HEK293 (cell line): ENCODE measurements around the gene MSL3B.
"Not testable (repeated sequence)": the region's sequence is repeated elsewhere in the genome, so short reads cannot be mapped to it uniquely, and the experiment has no call there.

ENCODE experiments used
- CTCF ChIA-PET: fragments of 350-600 bp; formaldehyde crosslinking; extraction: SDS; loops from one replicate; lab custom pipeline; 2021; ENCODE audit warnings: antibody characterized with exemption; lab: Yijun Ruan, JAX
- POLR2A ChIA-PET: fragments of 300-600 bp; formaldehyde crosslinking; extraction: SDS; loops from one replicate; lab custom pipeline; 2020; ENCODE audit warnings: antibody characterized with exemption, inconsistent platforms; lab: Yijun Ruan, JAX
- H3K27ac ChIP-seq: fragments of 200-500 bp; sonication (Bioruptor generic); 2 replicates; pipeline ENCODE4 v1.5.1; 2014; ENCODE audit warnings: low read depth, low read length, control low read depth, inconsistent platforms; ENCODE audit errors: extremely low read depth
- H3K36me3 ChIP-seq, 2 experiments: fragments of 200-500 bp in 1 of 2; sonication (Bioruptor generic) in 1 of 2; 1 replicate in 1 of 2; 2 replicates in 1 of 2; pipeline ENCODE4 v1.5.1; 2014 to 2017; ENCODE audit warnings: inconsistent platforms in 2 of 2, low read length in 2 of 2; ENCODE audit not compliant: control insufficient read depth in 2 of 2, insufficient read depth in 1 of 2
- H3K4me1 ChIP-seq: fragments of 200-500 bp; sonication (Bioruptor generic); 2 replicates; pipeline ENCODE4 v1.5.1; 2014; ENCODE audit warnings: mild to moderate bottlenecking, low read length, inconsistent platforms; ENCODE audit not compliant: control insufficient read depth, insufficient read depth
- H3K4me3 ChIP-seq: 2 replicates; pipeline ENCODE4 v1.5.1; 2011; ENCODE audit warnings: low read depth, mild to moderate bottlenecking, control low read depth, low read length, moderate library complexity
- H3K9me3 ChIP-seq: fragments of 200-500 bp; sonication (Bioruptor generic); 2 replicates; pipeline ENCODE4 v1.5.1; 2014; ENCODE audit warnings: low read depth, low read length, inconsistent platforms; ENCODE audit not compliant: control insufficient read depth, insufficient read depth
- EGR2 ChIP-seq: fragments of 450-650 bp; formaldehyde crosslinking; IDR thresholded peaks from 2 replicates; pipeline ENCODE4 v1.5.1; 2016; ENCODE audit warnings: low read depth, missing biosample characterization, missing genetic modification characterization
- REPIN1 ChIP-seq: fragments of 450-650 bp; formaldehyde crosslinking; IDR thresholded peaks from 2 replicates; pipeline ENCODE4 v1.5.1; 2017; ENCODE audit warnings: missing biosample characterization, missing genetic modification characterization, low read depth
- SETDB1 ChIP-seq: IDR thresholded peaks from one replicate; pipeline ENCODE4 v1.6.1; 2017; ENCODE audit warnings: mild to moderate bottlenecking, low read length, moderate library complexity, mixed read lengths; ENCODE audit not compliant: insufficient read length
- TRIM28 ChIP-seq: IDR thresholded peaks from 2 replicates; pipeline ENCODE4 v1.6.1; 2011; ENCODE audit warnings: low read length, control low read depth, borderline replicate concordance
- ZBTB1 ChIP-seq: fragments of 450-650 bp; formaldehyde crosslinking; IDR thresholded peaks from 2 replicates; pipeline ENCODE4 v1.5.1; 2016; ENCODE audit warnings: missing biosample characterization, missing genetic modification characterization
- ZFHX2 ChIP-seq: fragments of 450-650 bp; formaldehyde crosslinking; conservative IDR thresholded peaks from 2 replicates; pipeline ENCODE4 v1.5.1; 2016; ENCODE audit warnings: missing biosample characterization, missing genetic modification characterization
- ZNF114 ChIP-seq: fragments of 450-650 bp; formaldehyde crosslinking; IDR thresholded peaks from 2 replicates; pipeline ENCODE4 v1.5.0; 2017; ENCODE audit warnings: missing biosample characterization, missing genetic modification characterization
- ZNF133 ChIP-seq: fragments of 450-650 bp; formaldehyde crosslinking; IDR thresholded peaks from 2 replicates; pipeline ENCODE4 v1.5.1; 2016; ENCODE audit warnings: missing biosample characterization, missing genetic modification characterization
- ZNF138 ChIP-seq: fragments of 450-650 bp; formaldehyde crosslinking; IDR thresholded peaks from 2 replicates; pipeline ENCODE4 v1.5.1; 2016; ENCODE audit warnings: missing biosample characterization, missing genetic modification characterization, borderline replicate concordance
- ZNF140 ChIP-seq: fragments of 450-650 bp; formaldehyde crosslinking; IDR thresholded peaks from 2 replicates; pipeline ENCODE4 v1.5.1; 2016; ENCODE audit warnings: missing biosample characterization, missing genetic modification characterization
- ZNF146 ChIP-seq: fragments of 450-650 bp; formaldehyde crosslinking; IDR thresholded peaks from 2 replicates; pipeline ENCODE4 v1.5.1; 2016; ENCODE audit warnings: missing biosample characterization, missing genetic modification characterization
- ZNF211 ChIP-seq: fragments of 450-650 bp; formaldehyde crosslinking; IDR thresholded peaks from 2 replicates; pipeline ENCODE4 v1.5.1; 2016; ENCODE audit warnings: low read depth, missing biosample characterization, missing genetic modification characterization
- ZNF23 ChIP-seq: fragments of 450-650 bp; formaldehyde crosslinking; IDR thresholded peaks from 2 replicates; pipeline ENCODE4 v1.5.1; 2016; ENCODE audit warnings: missing biosample characterization, missing genetic modification characterization, borderline replicate concordance
- ZNF324 ChIP-seq: fragments of 450-650 bp; formaldehyde crosslinking; IDR thresholded peaks from 2 replicates; pipeline ENCODE4 v1.5.1; 2016; ENCODE audit warnings: missing biosample characterization, missing genetic modification characterization
- ZNF335 ChIP-seq: fragments of 450-650 bp; formaldehyde crosslinking; conservative IDR thresholded peaks from 2 replicates; pipeline ENCODE4 v1.5.1; 2016; ENCODE audit warnings: missing biosample characterization, missing genetic modification characterization
- ZNF529 ChIP-seq: fragments of 450-650 bp; formaldehyde crosslinking; IDR thresholded peaks from 2 replicates; pipeline ENCODE4 v1.5.1; 2017; ENCODE audit warnings: missing genetic modification characterization, missing biosample characterization; ENCODE audit not compliant: insufficient replicate concordance
- ZNF544 ChIP-seq: fragments of 450-650 bp; formaldehyde crosslinking; IDR thresholded peaks from 2 replicates; pipeline ENCODE4 v1.5.0; 2017; ENCODE audit warnings: missing biosample characterization, missing genetic modification characterization
- ZNF549 ChIP-seq: fragments of 450-650 bp; IDR thresholded peaks from 2 replicates; pipeline ENCODE4 v1.5.1; 2018; ENCODE audit warnings: missing biosample characterization, missing genetic modification characterization, mild to moderate bottlenecking, inconsistent platforms, moderate library complexity
- ZNF558 ChIP-seq: fragments of 450-650 bp; formaldehyde crosslinking; IDR thresholded peaks from 2 replicates; pipeline ENCODE4 v1.5.1; 2016; ENCODE audit warnings: missing biosample characterization, missing genetic modification characterization
- ZNF701 ChIP-seq: fragments of 450-650 bp; formaldehyde crosslinking; IDR thresholded peaks from 2 replicates; pipeline ENCODE4 v1.5.1; 2016; ENCODE audit warnings: missing biosample characterization, missing genetic modification characterization
- ZNF768 ChIP-seq: fragments of 450-650 bp; formaldehyde crosslinking; IDR thresholded peaks from 2 replicates; pipeline ENCODE4 v1.5.1; 2018; ENCODE audit warnings: missing biosample characterization, mild to moderate bottlenecking, missing genetic modification characterization
- ZSCAN30 ChIP-seq: fragments of 450-650 bp; IDR thresholded peaks from 2 replicates; pipeline ENCODE4 v1.5.1; 2018; ENCODE audit warnings: missing biosample characterization, mild to moderate bottlenecking, missing genetic modification characterization, moderate library complexity

The MSL3B gene

DNA sequence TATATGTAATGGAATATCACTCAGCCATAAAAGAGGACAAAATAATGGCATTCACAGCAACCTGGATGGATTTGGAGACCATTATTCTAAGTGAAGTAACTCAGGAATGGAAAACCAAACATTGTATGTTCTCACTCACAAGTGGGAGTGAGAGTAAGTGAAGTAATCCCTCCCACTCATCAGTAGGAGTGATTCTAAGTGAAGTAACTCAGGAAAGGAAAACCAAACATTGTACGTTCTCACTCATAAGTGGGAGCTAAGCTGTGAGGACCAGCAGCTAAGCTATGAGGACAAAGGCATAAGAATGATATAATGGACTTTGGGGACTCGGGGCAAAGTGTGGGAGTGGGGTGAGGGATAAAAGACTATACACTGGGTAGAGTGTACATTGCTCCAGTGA lies 28.1 kb upstream of the MSL3B start:
- TF ChIP-seq EGR2 (peak; percentile 83), ZFHX2 (tag by site-specific recombination) (peak; percentile 79)
- H3K27ac ChIP-seq, H3K9me3 ChIP-seq, H3K36me3 ChIP-seq, H3K4me1 ChIP-seq, H3K4me3 ChIP-seq, CTCF ChIA-PET, POLR2A ChIA-PET: not testable (repeated sequence)

DNA sequence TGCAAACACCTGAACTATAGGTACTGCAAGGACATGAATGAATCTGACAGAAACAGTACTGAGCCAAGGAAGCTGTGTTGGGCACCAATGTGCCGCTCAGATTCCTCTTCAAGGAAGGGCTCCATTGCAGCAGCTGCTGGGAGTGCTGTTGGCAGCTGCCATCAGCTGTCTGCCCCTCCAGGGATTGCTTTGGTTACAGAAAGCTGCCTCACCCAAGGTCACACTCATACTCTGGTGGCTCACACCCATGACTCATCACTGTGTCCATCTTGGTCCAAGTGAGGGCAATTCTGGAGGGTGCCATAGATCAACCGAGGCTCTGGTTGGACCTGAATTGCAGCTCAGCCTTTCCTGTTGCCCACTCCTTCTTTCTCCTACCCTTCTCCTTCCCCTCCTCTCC lies 24.6 kb upstream of the MSL3B start:
- no peak overlapping the region for H3K27ac ChIP-seq
- POLR2A ChIA-PET: no interaction called here
- CTCF ChIA-PET: no interaction called here
- no peak overlapping the region for H3K4me3 ChIP-seq
- H3K36me3 ChIP-seq: no peaks in the 10 kb centered on the region
- H3K4me1 ChIP-seq: no peaks in the 10 kb centered on the region
- TF ChIP-seq ZSCAN30 (tag by site-specific recombination) (no peak), ZNF335 (tag by site-specific recombination) (no peak), ZNF558 (tag by site-specific recombination) (no peak), ZNF146 (no peak), ZNF544 (tag by site-specific recombination) (no peak), ZNF211 (tag by site-specific recombination) (no peak), ZNF138 (tag by site-specific recombination) (no peak), ZNF23 (tag by site-specific recombination) (no peak), ZNF549 (tag by site-specific recombination) (no peak), REPIN1 (no peak), ZNF140 (no peak)
- H3K9me3 ChIP-seq: no peaks in the 10 kb centered on the region

DNA sequence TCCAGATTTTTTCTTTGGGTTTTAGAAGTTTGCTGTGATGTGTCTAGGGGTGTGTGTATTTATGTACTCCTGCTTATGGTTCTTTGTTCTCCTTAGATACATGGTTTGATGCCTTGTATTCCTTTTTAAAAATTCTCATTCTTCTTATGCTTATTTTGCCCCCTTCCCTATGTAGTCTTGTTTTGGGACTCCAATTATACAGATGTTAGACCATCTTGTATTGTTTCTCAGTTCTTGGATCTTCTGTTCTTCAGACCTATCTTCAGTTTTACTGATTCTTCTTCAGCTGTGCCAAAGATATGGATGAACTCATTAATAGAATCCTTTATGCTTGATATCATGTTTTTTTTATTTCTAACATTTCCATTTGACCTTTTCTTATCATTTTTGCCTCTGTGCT lies 14.2 kb upstream of the MSL3B start:
- ChIA-PET POLR2A (no interaction called here), CTCF (no interaction called here)
- H3K4me3 ChIP-seq: no peak overlapping the region
- H3K36me3 ChIP-seq: no peaks in the 10 kb centered on the region
- no peaks in the 10 kb centered on the region for H3K9me3 ChIP-seq
- H3K27ac ChIP-seq: no peak overlapping the region
- TF ChIP-seq ZNF529 (no peak), ZNF768 (tag by site-specific recombination) (no peak), SETDB1 (peak; percentile 86), TRIM28 (0 out of 2 replicates have a peak, but pooled peaks have one; percentile 46), ZNF114 (tag by site-specific recombination) (no peak), ZNF133 (peak; percentile 92), ZBTB1 (no peak), ZNF324 (tag by site-specific recombination) (no peak), ZNF701 (tag by site-specific recombination) (no peak)
- TF ChIP-seq, all 188 proteins: peak for 3
- no peaks in the 10 kb centered on the region for H3K4me1 ChIP-seq

DNA sequence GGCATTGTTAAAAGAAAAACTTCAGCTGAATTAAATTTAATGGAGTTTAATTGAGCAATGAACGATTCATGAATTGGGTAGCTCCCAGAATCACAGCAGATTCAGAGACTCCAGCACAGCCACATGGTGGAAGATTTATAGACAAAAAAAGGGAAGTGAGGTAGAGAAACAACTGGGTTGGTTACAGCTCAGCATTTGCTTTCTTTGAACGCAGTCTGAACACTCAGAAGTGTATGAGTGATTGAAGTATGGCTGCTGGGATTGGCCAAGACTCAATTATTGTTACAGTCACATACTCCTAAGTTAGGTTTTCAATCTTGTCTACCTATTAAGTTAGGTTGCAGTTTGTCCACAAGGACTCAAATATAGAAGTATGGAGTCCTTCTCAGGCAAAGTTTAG lies 3.9 kb upstream of the MSL3B start:
- H3K4me3 ChIP-seq, H3K27ac ChIP-seq, CTCF ChIA-PET, H3K9me3 ChIP-seq, POLR2A ChIA-PET, H3K4me1 ChIP-seq, H3K36me3 ChIP-seq: not testable (repeated sequence)
